K562 (cell line): Measurements from ENCODE around the gene VENTX. TPM values are rescaled to one million over a fixed set of nuclear protein-coding genes. Genes with fewer than 3 reads are reported as not detected.

Experiments used
- ATAC-seq: fragments of 200-7000 bp; cut with Tn5 transposase; 3 replicates; pipeline ENCODE4 v1.9.1; 2020; ENCODE audit warnings: moderate library complexity
- BruUV-seq: library from RNA; stranded (reverse); fragments of 400-500 nt; replicated peaks from 2 replicates; lab custom pipeline; 2021; lab: Mats Ljungman, UMichigan
- CTCF ChIA-PET: fragments of 300-600 bp; formaldehyde crosslinking; extraction: SDS; loops from one replicate; lab custom pipeline; 2021; ENCODE audit warnings: low intra/inter-chr PET ratio; lab: Yijun Ruan, JAX
- POLR2A ChIA-PET: fragments of 300-600, 350-650 bp; sonication (Branson Sonifier 250); formaldehyde crosslinking; extraction: SDS; loops from one replicate; lab custom pipeline; 2021; ENCODE audit warnings: antibody characterized with exemption, inconsistent platforms; lab: Yijun Ruan, JAX
- DNase-seq, 4 experiments: peaks; one replicate each; pipeline versions ENCODE4 v3.0.0 to v3.0.0-alpha.2; 2011 to 2018; ENCODE audit warnings: low spot score in 3 of 4, mixed read lengths in 3 of 4; ENCODE audit errors: extremely low read depth in 1 of 4
- FAIRE-seq: peaks from 2 replicates; lab custom pipeline; 2011; peaks lifted over from hg19 to GRCh38; lab: Jason Lieb, UNC
- H2AFZ ChIP-seq: 2 replicates; pipeline ENCODE4 v1.6.0; 2011; ENCODE audit warnings: low read depth, low read length, control low read depth, inconsistent platforms
- H3K27ac ChIP-seq: fragments of 200-600 bp; 3 replicates; pipeline ENCODE4 v1.8.0; 2011; ENCODE audit warnings: low read depth, mild to moderate bottlenecking, control low read depth, inconsistent platforms, low read length, moderate library complexity, mixed read lengths; ENCODE audit errors: extremely low read depth
- H3K27me3 ChIP-seq, 2 experiments: fragments of 300-600 bp in 1 of 2; 2 replicates in 1 of 2; 3 replicates in 1 of 2; pipeline versions ENCODE4 v1.6.0 to v1.8.0; 2011; ENCODE audit warnings: inconsistent platforms in 2 of 2, low read length in 2 of 2, mild to moderate bottlenecking in 1 of 2, mixed read lengths in 1 of 2, moderate library complexity in 1 of 2; ENCODE audit not compliant: control insufficient read depth in 2 of 2, insufficient read depth in 2 of 2
- H3K36me3 ChIP-seq: fragments of 300-600 bp; 3 replicates; pipeline ENCODE4 v1.8.0; 2011; ENCODE audit warnings: mild to moderate bottlenecking, low read length, inconsistent platforms; ENCODE audit not compliant: control insufficient read depth, insufficient read depth
- H3K4me1 ChIP-seq, 2 experiments: fragments of 200-600 bp in 1 of 2; replicated peaks in 1 of 2; 2 replicates in 1 of 2; 3 replicates in 1 of 2; pipeline versions ENCODE4 v1.5.1 to v1.8.0; 2011; ENCODE audit warnings: inconsistent platforms in 2 of 2, low read length in 2 of 2, mild to moderate bottlenecking in 1 of 2, mixed read lengths in 1 of 2, moderate library complexity in 1 of 2; ENCODE audit not compliant: control insufficient read depth in 2 of 2, insufficient read depth in 2 of 2
- H3K4me2 ChIP-seq: 2 replicates; pipeline ENCODE4 v1.6.1; 2011; ENCODE audit warnings: low read length, control low read depth, inconsistent platforms, mixed read lengths; ENCODE audit not compliant: insufficient read depth
- H3K4me3 ChIP-seq: fragments of 200-600 bp; sonication (generic), shearing (Covaris generic); 2 replicates; pipeline ENCODE4 v1.5.1; 2016; ENCODE audit warnings: control low read depth, inconsistent platforms
- H3K79me2 ChIP-seq: fragments of 200-600 bp; 3 replicates; pipeline ENCODE4 v1.8.0; 2011; ENCODE audit warnings: low read length, inconsistent platforms; ENCODE audit not compliant: control insufficient read depth, insufficient read depth
- H3K9ac ChIP-seq, 2 experiments: 2 replicates each; pipeline versions ENCODE4 v1.6.0 to v1.6.1; 2011; ENCODE audit warnings: low read depth in 2 of 2, low read length in 2 of 2, control low read depth in 1 of 2, inconsistent platforms in 1 of 2, mild to moderate bottlenecking in 1 of 2, mixed read lengths in 1 of 2; ENCODE audit not compliant: insufficient read depth in 1 of 2
- H3K9me1 ChIP-seq: one replicate; pipeline ENCODE4 v1.6.0; 2011; ENCODE audit warnings: inconsistent platforms, mild to moderate bottlenecking, low read length, moderate library complexity; ENCODE audit not compliant: control insufficient read depth, insufficient read depth
- H3K9me3 ChIP-seq: replicated peaks from 2 replicates; pipeline ENCODE4 v1.5.1; 2011; ENCODE audit warnings: low read depth, low read length, inconsistent platforms; ENCODE audit not compliant: control insufficient read depth, insufficient read depth
- H4K20me1 ChIP-seq: replicated peaks from 2 replicates; pipeline ENCODE4 v1.6.1; 2011; ENCODE audit warnings: low read length, inconsistent platforms, mixed read lengths; ENCODE audit not compliant: control insufficient read depth, insufficient read depth
- ATF1 ChIP-seq, 2 experiments: fragments of 450-650 bp in 1 of 2; IDR thresholded peaks; 2 replicates each; pipeline ENCODE4 v1.6.1; 2016; ENCODE audit warnings: missing compliant biosample characterization in 1 of 2, missing genetic modification characterization in 1 of 2
- BRD9 ChIP-seq: fragments of 450-650 bp; IDR thresholded peaks from 2 replicates; pipeline ENCODE4 v1.6.1; 2018; ENCODE audit warnings: low read depth; ENCODE audit not compliant: partially characterized antibody
- CCNT2 ChIP-seq: IDR thresholded peaks from 2 replicates; pipeline ENCODE4 v1.6.1; 2011; ENCODE audit warnings: borderline replicate concordance, low read depth, mild to moderate bottlenecking, moderate library complexity, mixed read lengths, low read length; ENCODE audit not compliant: insufficient read length; ENCODE audit errors: extremely low read depth
- CREB1 ChIP-seq, 2 experiments: sonication (generic) in 1 of 2; formaldehyde crosslinking in 1 of 2; IDR thresholded peaks; 2 replicates each; pipeline versions ENCODE4 v1.6.1 to v1.8.0; 2012 to 2022; ENCODE audit warnings: inconsistent platforms in 1 of 2, mild to moderate bottlenecking in 1 of 2, missing genetic modification reagents in 1 of 2, moderate library complexity in 1 of 2
- NONO ChIP-seq, 2 experiments: fragments of 200-400 bp in 1 of 2; fragments of 450-650 bp in 1 of 2; formaldehyde crosslinking in 1 of 2; IDR thresholded peaks; 2 replicates each; pipeline ENCODE4 v1.6.1; 2017; ENCODE audit warnings: low read depth in 2 of 2, mild to moderate bottlenecking in 2 of 2, moderate library complexity in 2 of 2, low read length in 1 of 2
- ZNF507 ChIP-seq: conservative IDR thresholded peaks from 2 replicates; pipeline ENCODE4 v1.6.1; 2017; ENCODE audit warnings: missing genetic modification characterization, missing compliant biosample characterization
- WGBS: fragments of 100-300 bp; shearing (Covaris generic); methylation state at CpG from one replicate; pipeline ENCODE4 v1.1.6; 2016; ENCODE audit warnings: low coverage, mixed read lengths; ENCODE audit not compliant: insufficient coverage; ENCODE audit errors: missing lambda C conversion rate; 5-methylcytosine and 5-hydroxymethylcytosine counted together
- in situ Hi-C: fragments of 300-500 bp; cut with MboI; formaldehyde crosslinking; loops from 4 replicates; pipeline ENCODE4 v1.15.0; 2018; ENCODE audit warnings: inconsistent platforms, mixed read lengths
- intact Hi-C: fragments of 100-400 bp; cut with micrococcal nuclease; formaldehyde crosslinking; loops from 2 replicates; pipeline ENCODE4 v1.14.2; 2022
- polyA plus RNA-seq, 8 experiments: library from polyadenylated mRNA; depleted of rRNA in 4 of 8; stranded (reverse) in 5 of 8; unstranded in 3 of 8; fragments of >200 nt; fragmentation: Nextera tagmentation in 2 of 8; fragmentation: Illumina TruSeq in 1 of 8; extraction: Ambion mirVana in 2 of 8; extraction: Trizol in 1 of 8; gene quantifications; 2 replicates each; pipeline versions ENCODE4 v1.2.1 to v1.2.3, GENCODE V29; 2011 to 2014; ENCODE audit warnings: inconsistent platforms in 1 of 8, missing spikeins in 1 of 8
- total RNA-seq, 7 experiments: library from RNA; depleted of rRNA in 6 of 7; stranded (reverse); fragments of >200 nt in 6 of 7; fragmentation: Illumina TruSeq in 2 of 7; extraction: Trizol in 2 of 7; gene quantifications; 2 replicates each; pipeline versions ENCODE4 v1.2.1 to v1.2.3, GENCODE V29; 2011 to 2021; ENCODE audit warnings: low replicate concordance in 1 of 7
- TF ChIP-seq, protein P1 (sequence below), 2 experiments: fragments of 450-650 bp in 1 of 2; sonication (generic) in 1 of 2; formaldehyde crosslinking in 1 of 2; IDR thresholded peaks in 1 of 2; conservative IDR thresholded peaks in 1 of 2; 2 replicates each; pipeline versions ENCODE4 v1.6.1 to v1.8.1; 2016 to 2023; ENCODE audit warnings: mild to moderate bottlenecking in 2 of 2, moderate library complexity in 2 of 2, inconsistent platforms in 1 of 2, missing genetic modification reagents in 1 of 2
- TF ChIP-seq, protein P2 (sequence below): fragments of 450-650 bp; formaldehyde crosslinking; IDR thresholded peaks from 2 replicates; pipeline ENCODE4 v1.4.0; 2020; ENCODE audit warnings: mild to moderate bottlenecking, moderate library complexity

The VENTX gene
- total and polyA plus RNA-seq, 9 of the 15 experiments (the other 6 are each of a cell fraction or from before 2014, with no cell fraction given): 0.07 to 0.70 (median 0.20) TPM; not detected in 1

DNA sequence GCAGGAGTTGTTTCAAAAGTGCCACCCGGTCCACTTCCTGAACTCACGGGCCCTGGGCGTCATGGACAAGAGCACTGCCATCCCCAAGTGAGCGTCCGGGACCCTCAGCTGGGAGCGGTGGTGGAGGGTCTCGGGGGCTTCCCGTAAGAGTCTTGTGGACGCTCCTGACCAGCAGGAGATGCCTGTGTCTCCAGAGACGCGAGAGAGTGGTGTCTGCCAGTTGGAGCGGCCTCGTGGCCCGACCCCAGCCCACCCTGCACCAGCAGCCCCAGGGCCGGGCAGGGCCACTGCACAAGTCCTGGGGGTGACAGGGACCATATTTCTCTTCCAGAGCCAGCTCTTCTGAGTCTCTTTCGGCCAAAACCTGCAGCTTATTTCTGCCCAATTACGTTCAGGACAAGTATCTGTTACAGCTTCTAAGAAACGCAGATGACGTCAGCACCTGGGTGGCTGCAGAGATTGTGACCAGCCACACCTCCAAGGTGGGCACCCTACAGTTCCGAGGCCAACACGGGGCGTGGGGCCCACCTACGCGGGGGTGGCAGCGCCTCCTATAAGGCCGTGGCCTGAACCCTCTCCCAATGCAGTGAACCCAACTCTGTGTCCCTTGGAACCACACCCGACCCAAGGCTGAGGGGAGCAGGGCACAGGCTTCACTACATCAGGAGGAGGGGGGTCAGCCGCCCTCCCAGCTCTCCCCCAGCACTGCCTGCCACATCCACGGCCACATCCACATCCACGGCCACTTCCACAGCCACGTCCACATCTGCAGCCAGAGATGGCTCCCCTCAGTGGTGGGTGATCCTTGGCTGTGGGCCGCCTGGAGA is 23.8 kb upstream of the VENTX start:
- ChIA-PET CTCF (no interaction called here), POLR2A (interaction anchor here (0.6 to 1.0 kb wide), 2 partner anchors 14 to 53 kb away, joined by 3 to 4 read pairs; no protein-coding TSS in a partner anchor)
- Histone ChIP-seq H3K4me2 (no peak overlapping the region), H3K4me3 (no peak overlapping the region), H3K36me3 (no peaks in the 10 kb centered on the region), H3K4me1 (peaks cover 0 to 55% of the 10 kb centered on the region in 2 experiments; a peak in 2 of 5 replicates), H3K27me3 (peaks cover 5 to 46% of the 10 kb centered on the region in 2 experiments), H3K79me2 (no peaks in the 10 kb centered on the region), H3K27ac (no peak overlapping the region), H3K9me3 (no peaks in the 10 kb centered on the region), H3K9me1 (no peaks in the 10 kb centered on the region), H2AFZ (no peak overlapping the region), H3K9ac (no peak overlapping the region), H4K20me1 (no peaks in the 10 kb centered on the region)
- TF ChIP-seq, protein P1, sequence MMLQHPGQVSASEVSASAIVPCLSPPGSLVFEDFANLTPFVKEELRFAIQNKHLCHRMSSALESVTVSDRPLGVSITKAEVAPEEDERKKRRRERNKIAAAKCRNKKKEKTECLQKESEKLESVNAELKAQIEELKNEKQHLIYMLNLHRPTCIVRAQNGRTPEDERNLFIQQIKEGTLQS (IDR thresholded peaks at IDR 0.05): peak; percentile 61
- TF ChIP-seq, protein P1 (CRISPR knock-in tag; conservative IDR thresholded peaks at IDR 0.05): no peak
- TF ChIP-seq NONO (IDR thresholded peaks at IDR 0.05; ENCODE audit: low read depth in 2 of 2, low read length in 1 of 2): no peak
- TF ChIP-seq, protein P2, sequence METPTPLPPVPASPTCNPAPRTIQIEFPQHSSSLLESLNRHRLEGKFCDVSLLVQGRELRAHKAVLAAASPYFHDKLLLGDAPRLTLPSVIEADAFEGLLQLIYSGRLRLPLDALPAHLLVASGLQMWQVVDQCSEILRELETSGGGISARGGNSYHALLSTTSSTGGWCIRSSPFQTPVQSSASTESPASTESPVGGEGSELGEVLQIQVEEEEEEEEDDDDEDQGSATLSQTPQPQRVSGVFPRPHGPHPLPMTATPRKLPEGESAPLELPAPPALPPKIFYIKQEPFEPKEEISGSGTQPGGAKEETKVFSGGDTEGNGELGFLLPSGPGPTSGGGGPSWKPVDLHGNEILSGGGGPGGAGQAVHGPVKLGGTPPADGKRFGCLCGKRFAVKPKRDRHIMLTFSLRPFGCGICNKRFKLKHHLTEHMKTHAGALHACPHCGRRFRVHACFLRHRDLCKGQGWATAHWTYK (CRISPR knock-in tag): peak; percentile 89
- TF ChIP-seq ZNF507 (tag): no peak
- TF ChIP-seq BRD9: no peak
- no peak for TF ChIP-seq ATF1 (CRISPR knock-in tag; IDR thresholded peaks at IDR 0.05)
- TF ChIP-seq ATF1 (tag; IDR thresholded peaks at IDR 0.05): 0 out of 2 replicates have a peak, but pooled peaks have one; percentile 34
- no peak for TF ChIP-seq CCNT2
- no peak for TF ChIP-seq CREB1 (IDR thresholded peaks at IDR 0.05)
- TF ChIP-seq CREB1 (CRISPR knock-in tag; IDR thresholded peaks at IDR 0.05): no peak
- 3% methylated on average over 19 of the region's 32 CpGs for WGBS
- ATAC-seq: no peak
- DNase-seq: no peak
- intact Hi-C loops: no loop called here
- no TSS peak for BruUV-seq
- FAIRE-seq: no peak
- in situ Hi-C loops: no loop called here
